ENCODE data around the gene ZCCHC18. TPM values are rescaled to one million over a fixed set of nuclear protein-coding genes. Genes with fewer than 3 reads are reported as not detected.

ZCCHC18 gene
- total RNA-seq, 6 experiments from 2014 or later: 0.12 to 0.27 TPM; not detected in 4

DNA sequence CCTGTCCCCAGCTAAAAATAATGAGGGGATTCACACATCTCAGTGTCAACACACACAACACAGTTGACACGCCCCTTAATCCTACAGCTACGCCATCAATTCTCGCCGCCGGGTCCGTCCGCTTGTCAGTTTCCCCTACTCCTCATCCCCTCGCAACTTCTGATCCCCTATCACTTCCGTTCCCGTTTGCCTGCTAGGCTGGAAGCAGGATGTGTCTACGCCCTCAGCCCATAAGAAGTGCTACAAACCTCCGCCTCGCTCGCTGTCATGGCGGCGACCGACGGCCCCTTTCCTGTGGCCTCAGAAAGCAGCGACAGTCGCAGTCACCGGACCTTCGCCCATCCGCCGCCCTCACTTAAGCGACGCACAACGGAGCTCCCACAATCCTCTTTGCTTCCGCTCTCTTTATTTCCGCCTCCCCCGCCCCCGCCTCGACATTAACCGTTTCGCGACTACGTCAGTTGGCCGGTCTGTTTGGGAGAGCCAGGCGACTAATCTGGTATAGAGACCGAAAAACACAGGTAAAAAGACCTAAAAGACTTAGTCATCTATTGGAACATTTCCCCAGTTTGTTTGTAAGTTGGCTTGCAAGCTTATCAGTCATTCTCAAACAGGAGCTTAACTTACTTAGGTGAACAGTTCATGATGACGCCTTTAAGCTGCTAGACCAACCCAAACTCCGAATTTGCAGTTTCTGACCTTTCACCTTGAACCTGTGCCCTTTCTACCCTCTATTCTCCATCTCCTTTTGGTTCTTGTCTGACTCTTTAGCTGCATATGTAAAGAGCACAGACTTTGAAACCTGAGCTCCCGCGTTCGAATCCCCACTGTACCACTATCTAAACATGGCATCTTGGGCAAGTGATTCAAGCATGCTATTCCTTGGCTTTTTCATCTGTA, 44.6 kb downstream of the ZCCHC18 start, which contains the start of gene SLC25A53:
TSS of gene SLC25A53 (minus strand) at position 380 of the 900 bp plus-strand sequence. CDS start 51,752 bp downstream, outside the sequence.
- H3K27ac ChIP-seq: peak within 1 kb of the TSS; percentile 52 to 90 (median 82)
- H3K4me1 ChIP-seq: peaks cover 0 to 6% (median 0%) of the 10 kb centered on the region in 4 donors
- no peaks in the 10 kb centered on the region for H3K9me3 ChIP-seq
- DNase-seq: peak; percentile 76 to 79 (median 79)
- ATAC-seq: peak; percentile 95 to 99 (median 95)
- peak; percentile 42 for TF ChIP-seq POLR2A (IDR thresholded peaks at IDR 0.05)
- TF ChIP-seq, protein P1, sequence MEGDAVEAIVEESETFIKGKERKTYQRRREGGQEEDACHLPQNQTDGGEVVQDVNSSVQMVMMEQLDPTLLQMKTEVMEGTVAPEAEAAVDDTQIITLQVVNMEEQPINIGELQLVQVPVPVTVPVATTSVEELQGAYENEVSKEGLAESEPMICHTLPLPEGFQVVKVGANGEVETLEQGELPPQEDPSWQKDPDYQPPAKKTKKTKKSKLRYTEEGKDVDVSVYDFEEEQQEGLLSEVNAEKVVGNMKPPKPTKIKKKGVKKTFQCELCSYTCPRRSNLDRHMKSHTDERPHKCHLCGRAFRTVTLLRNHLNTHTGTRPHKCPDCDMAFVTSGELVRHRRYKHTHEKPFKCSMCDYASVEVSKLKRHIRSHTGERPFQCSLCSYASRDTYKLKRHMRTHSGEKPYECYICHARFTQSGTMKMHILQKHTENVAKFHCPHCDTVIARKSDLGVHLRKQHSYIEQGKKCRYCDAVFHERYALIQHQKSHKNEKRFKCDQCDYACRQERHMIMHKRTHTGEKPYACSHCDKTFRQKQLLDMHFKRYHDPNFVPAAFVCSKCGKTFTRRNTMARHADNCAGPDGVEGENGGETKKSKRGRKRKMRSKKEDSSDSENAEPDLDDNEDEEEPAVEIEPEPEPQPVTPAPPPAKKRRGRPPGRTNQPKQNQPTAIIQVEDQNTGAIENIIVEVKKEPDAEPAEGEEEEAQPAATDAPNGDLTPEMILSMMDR (IDR thresholded peaks at IDR 0.05): no peak
- intact Hi-C loops (cut with DNase I): no loop called here
- peak within 1 kb of the TSS; percentile 48 to 72 (median 57) for H3K4me3 ChIP-seq
- no peaks in the 10 kb centered on the region for H3K36me3 ChIP-seq
- 38% methylated on average over 43 of the region's 44 CpGs for WGBS (ENCODE audit: insufficient coverage, low coverage, low lambda C conversion rate, missing lambda C conversion rate)
- no peaks in the 10 kb centered on the region for H3K27me3 ChIP-seq

Other genes starting within 250 kb of the ZCCHC18 start
- gene TMSB15B, start 149.9 kb upstream of the ZCCHC18 start, total RNA-seq: under 1 TPM in 2 of 6 experiments, not detected in 4; 0.24 to 0.42 TPM
- gene H2BW1, start 98.8 kb upstream of the ZCCHC18 start, total RNA-seq: not detected
- not detected for gene H2BW2, start 72.6 kb upstream of the ZCCHC18 start, total RNA-seq
- gene TMSB15C, start 36.3 kb upstream of the ZCCHC18 start, total RNA-seq: under 1 TPM in 1 of 6 experiments, not detected in 5; 0.37 TPM
- 1 to 10 TPM; 2.2 to 4.1 (median 3.2) TPM for gene SLC25A53, start 44.5 kb downstream of the ZCCHC18 start, total RNA-seq
- gene FAM199X, start 53.9 kb downstream of the ZCCHC18 start, total RNA-seq: 10 to 100 TPM in 1 of 6 experiments, 1 to 10 TPM in 5; 6.3 to 11.3 (median 7.7) TPM
- not detected for gene ESX1, start 142.4 kb downstream of the ZCCHC18 start, total RNA-seq